GM18519 (cell line): ENCODE measurements around the gene OR51D1.

Experiments
- ATAC-seq: cut with Tn5 transposase; IDR thresholded peaks from one replicate; pipeline ENCODE4 v1.9.1; 2021; ENCODE audit warnings: mild to moderate bottlenecking, moderate library complexity; ENCODE audit not compliant: unreplicated experiment, low FRiP score

Gene OR51D1

DNA sequence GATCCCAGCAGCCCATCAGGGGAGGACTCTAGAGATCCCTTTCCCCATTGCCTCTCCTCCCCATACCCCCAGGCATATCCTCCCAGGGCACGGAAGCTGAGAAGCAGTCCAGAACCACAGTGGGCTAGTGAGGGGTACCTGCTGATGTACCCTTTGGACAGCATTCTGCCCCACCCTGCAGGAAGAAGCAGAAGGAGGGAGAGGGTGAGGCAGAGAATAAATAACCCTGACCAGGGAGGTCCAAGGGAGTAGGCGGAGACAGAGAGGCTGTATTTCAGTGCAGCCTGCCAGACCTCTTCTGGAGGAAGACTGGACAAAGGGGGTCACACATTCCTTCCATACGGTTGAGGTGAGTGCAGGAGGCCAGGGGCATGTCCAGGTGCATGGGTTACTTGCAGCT, 6.4 kb downstream of the OR51D1 start, which contains the start of gene OR51E1:
Gene OR51E1, plus strand, starts transcription at position 301 of the 400 bp plus-strand sequence. CDS start 8,545 bp downstream, outside the sequence.
- no peak for ATAC-seq

- no peak for ATAC-seq
Observed at GRCh38 chr11:4644233-4644632, 7.0 kb downstream of the OR51D1 start.

DNA sequence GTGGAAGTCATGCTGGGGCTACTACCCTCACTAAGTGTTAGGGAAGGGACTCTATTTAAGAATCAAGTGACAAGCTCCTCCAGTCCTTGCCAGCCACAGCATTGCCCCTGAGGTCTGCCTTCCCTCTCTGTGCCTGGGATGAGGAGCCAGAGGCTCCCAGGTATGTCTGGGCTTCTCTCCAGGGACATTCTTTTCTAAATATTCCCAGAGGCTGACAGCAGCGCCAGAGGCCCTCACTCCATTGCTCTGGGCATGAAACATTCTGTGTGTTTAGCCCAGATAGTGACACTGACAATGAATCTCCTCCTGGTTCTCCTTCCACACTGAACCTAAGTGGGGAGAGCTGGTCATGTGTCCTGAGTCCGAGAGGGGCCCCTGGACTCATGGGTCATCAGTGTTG, 8.7 kb downstream of the OR51D1 start:
- no peak for ATAC-seq

DNA sequence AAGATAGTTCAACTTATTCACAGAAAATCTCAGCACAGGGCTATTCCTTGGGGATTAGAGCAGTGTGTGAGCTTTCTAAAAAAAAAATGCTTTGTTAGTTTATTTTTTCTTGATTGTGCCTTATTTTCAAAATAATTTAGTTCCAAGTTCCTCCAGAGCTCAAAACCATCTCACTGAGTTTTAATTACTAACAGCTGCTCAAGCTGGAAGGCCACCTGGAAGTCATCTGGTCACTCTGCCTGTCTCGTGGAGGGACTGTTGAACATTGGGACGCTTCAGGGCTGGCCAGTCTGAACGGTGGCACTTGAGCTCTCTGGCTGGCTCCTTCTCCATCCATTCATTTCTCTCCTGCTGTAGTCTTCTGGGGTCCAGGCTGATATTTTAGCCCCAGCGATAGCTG, 10.5 kb downstream of the OR51D1 start:
- ATAC-seq = no peak

- no peak for ATAC-seq
Observed at GRCh38 chr11:4654635-4655369, 17.5 kb downstream of the OR51D1 start.

DNA sequence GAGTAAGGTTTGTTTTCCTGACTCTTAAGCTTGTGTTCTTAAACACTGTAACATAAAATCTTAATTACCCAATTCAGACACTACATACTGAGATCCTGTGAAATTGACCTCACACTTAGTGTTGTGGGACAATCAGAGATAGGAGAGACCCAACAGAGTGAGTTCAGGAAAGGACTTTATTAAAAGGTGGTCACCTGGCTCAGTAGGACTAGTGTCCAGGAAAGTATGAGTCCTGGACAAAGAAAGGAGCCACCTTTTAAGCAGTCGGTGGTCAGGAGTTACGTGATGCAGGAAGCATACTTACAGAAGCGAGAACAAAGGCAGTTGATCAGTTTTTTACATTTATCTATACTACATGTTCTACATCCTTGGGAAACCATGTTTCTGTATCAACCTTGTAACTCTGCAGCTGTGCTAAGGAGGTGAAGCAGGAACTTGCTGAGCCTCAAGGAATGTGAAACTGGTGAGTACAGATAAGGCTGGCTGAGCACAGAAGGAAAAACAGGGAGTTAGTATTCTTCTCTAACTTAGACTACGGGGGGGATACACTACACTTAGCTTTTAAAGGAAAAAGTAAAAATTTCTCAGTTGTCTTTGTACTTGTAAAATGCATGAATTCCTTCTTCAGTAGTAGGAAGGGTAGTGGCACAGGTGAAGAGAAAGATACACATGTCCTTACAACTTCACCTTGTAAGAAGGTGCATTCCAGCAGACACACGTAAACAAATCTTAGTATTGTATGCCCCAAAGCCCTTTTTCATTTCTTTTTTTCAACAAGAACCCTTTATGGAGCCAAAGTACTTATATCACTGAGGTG, 21.6 kb downstream of the OR51D1 start:
- no peak for ATAC-seq

- no peak for ATAC-seq
Observed at GRCh38 chr11:4662876-4663275, 25.6 kb downstream of the OR51D1 start.

DNA sequence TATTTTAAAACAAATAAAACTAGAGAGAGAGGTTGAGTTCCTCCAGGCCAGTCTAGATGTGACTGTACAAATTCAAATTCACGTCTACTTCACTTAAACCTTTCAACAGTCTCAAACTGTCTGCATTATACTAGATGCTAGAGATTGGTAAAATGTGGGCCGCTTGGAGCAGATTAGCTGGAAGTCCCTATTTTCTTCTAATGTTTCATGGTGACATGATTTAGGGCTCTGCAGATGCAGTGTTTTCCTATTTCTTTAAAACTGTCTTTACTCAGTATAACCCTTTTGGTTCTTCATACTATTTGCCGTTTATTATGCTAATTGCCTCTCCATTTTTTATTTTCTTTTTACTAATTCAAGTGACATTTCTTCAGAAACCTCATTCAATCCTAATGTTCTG, 26.9 kb downstream of the OR51D1 start:
- ATAC-seq = no peak

GRCh38 chr11:4664786-4665185, 27.5 kb downstream of the OR51D1 start:
- no peak for ATAC-seq

DNA sequence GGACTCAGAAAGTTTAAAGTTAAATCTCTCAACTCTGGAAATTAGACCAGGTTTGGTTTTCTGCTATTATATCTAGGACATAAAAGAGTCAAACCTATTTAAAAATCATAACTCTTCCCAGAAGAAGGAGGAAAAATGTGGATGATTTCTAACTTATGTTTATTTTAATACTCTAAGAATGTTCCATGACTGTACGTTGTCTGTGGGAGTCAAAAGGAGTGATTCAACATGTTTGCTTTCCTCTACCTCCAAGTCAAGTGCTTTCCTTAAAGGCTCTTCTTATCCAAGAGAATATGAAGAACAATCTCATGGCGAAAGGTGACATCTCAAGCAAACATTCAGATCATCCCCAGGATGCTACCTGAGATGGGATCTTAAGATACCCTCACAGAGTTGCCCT, 28.1 kb downstream of the OR51D1 start:
- no peak for ATAC-seq

DNA sequence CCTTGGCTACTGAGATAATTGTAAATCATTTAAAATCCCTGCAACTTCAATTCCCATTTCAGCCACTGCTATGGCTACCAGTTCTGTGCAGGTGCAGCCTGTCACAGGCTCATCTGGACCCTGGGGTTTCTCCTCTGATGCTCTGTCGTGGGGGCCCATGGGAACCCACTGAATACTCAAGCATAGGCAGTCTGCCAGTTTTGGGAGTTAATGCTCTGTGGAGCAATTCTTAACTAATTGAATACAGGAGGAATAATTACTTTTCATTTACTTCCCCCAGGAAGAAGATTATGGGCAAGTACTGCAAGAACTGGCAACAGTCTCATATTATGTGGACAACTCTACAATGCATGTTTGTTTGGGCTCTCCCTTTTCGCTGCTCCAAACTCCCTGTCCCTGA, 34.5 kb downstream of the OR51D1 start:
- ATAC-seq = no peak

DNA sequence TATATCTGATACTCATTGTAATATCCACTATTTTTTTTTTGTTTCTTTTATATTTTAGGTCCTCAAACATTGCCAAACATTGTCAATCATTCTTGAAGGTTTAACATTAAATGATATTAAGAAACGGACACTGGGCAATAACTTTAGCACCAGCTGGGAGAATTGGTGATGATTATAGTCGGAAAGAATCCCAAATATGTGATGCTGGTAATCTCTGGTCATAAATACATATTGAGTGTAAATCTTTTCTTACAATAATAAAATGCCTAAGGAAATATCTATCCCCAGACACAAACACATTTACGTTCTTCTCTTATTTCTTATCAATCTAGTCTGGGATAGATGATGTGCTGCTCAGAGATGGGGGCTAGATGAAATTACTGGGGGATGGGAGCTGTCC, 35.2 kb downstream of the OR51D1 start:
- ATAC-seq = no peak

- no peak for ATAC-seq
Observed at GRCh38 chr11:4673781-4674180, 36.5 kb downstream of the OR51D1 start.

DNA sequence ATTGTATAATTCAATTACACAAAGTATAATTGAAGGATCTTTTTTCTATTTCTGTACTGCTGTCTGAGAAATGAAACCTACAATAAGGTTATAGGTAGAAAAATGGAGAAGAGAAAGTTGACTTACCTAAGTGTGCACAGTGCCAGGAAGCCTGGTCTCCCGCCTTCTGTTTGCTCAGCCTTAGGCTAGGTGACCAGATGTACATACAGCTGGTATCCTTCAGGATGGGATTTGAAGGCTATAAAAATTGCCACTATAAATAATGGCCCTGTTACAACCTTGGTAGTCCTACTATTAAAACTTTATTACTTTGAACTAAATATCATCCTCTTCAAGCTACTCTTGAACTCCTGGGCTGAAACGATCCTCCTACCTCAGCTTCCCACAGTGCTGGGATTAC, 40.7 kb downstream of the OR51D1 start:
- no peak for ATAC-seq

- ATAC-seq = no peak
Observed at GRCh38 chr11:4680341-4680740, 43.1 kb downstream of the OR51D1 start.

DNA sequence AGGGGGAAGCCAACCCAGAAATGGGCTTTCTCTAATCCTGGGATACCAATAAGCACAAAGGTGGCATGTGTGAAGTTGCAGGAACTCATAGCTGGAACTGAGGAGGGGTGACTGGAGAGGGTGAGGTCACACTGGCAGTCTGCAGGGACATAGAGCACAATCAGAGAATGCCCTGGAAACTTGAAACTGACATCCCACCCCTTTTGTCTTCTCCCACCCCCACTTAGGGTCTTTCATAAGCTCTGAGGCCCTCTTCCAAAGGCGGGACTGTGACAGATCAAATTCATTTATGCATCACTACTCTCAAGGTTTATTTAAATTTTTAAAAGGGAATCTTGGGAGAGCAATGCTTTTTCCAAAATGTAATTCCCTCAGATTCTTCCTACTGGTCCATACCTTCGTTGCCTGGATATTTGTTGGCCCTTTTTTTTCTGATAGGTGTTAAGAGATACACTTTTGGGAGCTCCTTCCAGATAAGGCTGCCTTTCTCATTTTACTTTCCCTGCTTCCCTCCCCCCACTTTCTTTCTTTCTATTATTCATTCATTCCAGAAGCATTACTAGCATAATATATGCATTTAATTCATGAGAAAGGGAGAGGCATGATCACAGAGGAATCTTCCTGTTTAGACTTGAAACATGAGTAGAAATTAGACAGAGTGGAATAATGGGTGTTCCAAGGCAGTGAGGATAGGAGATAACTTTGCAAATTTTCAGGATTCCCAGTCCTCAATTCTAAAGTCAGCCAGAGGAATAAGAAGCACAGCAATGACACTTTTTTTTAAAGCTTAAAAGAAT, 45.5 kb downstream of the OR51D1 start:
- no peak for ATAC-seq

- no peak for ATAC-seq
Observed at GRCh38 chr11:4684631-4685285, 47.5 kb downstream of the OR51D1 start.
